Left renal cortex interstitium (tissue), 4 donors: ENCODE measurements around the gene OR10G8. TPM values are rescaled to one million over a fixed set of nuclear protein-coding genes. Genes with fewer than 3 reads are reported as not detected.

Source experiments
- DNase-seq, 4 donors: peaks; one replicate each; pipeline ENCODE4 v3.0.0-alpha.2; 2013; ENCODE audit warnings: low read depth in 4 of 4, low spot score in 2 of 4, missing footprints in 1 of 4
- polyA plus RNA-seq, 4 donors: library from polyadenylated mRNA; unstranded; fragments of 120-200 nt; gene quantifications; one replicate each; pipeline ENCODE4 v1.2.1, GENCODE V29; 2013; ENCODE audit not compliant: insufficient read length in 4 of 4

Gene OR10G8
- polyA plus RNA-seq, 4 donors = not detected

DNA sequence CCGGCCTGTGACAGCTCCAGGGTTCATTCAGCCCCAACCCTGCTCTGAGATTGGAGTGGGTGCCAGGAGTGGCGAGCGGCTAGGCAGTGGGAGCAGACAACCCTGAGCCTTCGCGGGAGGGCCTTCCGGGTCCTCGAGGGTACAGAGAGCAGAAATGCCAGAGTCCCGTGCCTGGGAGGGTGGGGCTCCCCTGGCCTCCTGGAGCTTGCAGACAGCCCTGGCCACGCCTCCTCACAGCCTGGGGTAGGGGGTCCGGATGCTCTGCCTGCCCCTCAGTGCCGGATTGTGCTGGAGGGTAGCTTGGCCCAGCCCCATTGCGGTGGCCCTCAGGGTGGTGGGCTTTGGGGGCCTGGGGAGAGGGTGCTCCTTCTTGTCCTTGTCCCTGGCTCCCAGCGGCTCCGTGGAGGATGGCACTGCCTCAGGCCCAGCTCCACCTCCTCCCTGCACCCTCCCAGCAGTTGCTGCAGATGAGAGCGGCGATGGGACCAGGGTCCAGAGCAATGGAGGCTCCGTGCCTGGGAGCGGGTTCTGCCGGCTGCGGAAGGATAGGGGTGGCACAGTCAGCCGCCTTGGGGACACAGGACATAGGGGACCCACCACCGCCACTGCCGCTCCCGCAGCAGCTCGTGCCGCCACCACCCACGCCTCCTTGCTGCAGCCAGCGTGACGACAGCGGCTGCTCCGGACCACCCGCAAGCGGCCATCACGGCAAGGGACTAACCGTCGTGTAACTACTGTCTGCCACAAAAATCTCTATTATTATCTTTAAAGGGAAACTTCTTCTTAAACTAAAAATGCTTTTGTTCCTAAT, 49.4 kb downstream of the OR10G8 start:
- DNase-seq = peak in 1 of 4 donors; percentile 21

DNA sequence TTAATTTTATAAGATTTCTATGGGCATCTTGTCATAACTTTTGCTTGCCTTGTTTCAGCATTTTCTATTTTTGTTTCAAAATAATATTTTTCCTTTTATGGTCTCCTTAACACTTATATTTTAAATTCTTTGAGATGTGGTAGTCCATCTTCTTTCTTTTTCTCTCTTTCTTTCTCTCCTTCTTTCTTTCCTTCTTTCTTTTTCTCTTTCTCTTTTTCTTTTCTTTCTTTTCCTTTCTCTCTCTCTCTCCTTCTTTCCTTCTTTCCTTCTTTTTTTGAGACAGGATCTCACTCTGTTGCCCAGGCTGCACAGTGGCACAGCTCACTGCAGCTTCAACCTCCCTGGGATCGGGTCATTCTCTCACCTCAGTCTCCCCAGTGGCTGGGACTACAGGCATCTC, 50.7 kb downstream of the OR10G8 start:
- DNase-seq = no peak

DNA sequence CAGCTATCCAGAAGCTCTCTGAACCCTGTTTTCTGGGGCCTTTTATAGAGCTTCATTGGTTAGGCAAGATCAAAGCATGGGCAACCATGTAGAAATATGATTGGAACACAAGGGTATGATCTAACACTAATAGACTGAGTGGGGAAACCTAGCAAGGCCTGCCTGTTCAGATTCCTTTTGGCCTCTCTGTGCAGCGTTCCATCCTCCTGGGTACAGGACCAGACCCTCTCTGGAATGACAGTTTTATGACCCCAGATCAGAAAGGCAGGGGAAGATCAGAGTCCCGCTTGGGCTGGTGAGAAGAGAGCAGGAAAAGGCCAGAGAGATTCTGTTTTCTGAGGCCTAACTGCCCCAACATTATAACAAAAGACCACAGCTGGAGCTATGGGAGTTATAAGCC, 52.0 kb downstream of the OR10G8 start:
- no peak for DNase-seq

DNA sequence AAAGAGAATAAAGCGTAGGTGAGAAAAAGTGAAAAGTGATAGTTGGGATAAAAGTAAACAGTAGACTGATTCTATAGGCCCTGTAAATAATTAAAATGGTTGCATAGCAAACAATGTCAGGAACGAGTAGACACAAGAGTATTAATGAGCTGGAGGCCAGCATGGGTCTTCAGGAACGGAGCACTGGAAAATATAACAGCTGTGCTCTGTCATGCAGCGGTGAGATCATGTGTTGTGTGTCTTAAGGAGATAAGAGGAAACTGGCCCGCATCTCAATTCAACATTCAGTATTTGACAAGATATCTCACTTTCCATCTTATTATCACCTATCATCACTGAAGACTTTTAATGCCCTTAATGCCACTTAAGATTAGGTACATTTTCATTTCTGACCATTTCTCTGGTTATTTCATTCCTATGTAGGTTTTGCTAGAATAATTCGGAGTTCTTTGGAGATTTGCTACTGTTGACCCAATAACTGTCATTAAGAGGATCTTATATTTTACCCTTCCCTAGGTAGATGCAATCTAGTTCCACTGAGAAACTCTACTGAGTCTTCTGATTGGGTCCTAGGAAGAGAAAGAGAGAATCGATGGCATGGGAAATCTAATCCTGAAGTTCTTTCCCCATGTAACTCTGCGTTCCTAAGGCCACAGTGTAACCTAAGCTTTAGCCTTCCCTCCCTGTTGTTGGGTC, 53.2 kb downstream of the OR10G8 start:
- no peak for DNase-seq

Other genes with a start within 250 kb of the OR10G8 start
- not detected for gene OR6M1, start 220.4 kb upstream of the OR10G8 start, polyA plus RNA-seq
- not detected for gene TMEM225, start 141.1 kb upstream of the OR10G8 start, polyA plus RNA-seq
- under 1 TPM in 1 of 4 donors, not detected in 3; 0.03 TPM for gene OR8D4, start 124.6 kb upstream of the OR10G8 start, polyA plus RNA-seq
- gene OR4D5, start 87.2 kb upstream of the OR10G8 start, polyA plus RNA-seq = not detected
- not detected for gene OR6T1, start 83.0 kb upstream of the OR10G8 start, polyA plus RNA-seq
- not detected for gene OR10S1, start 49.0 kb upstream of the OR10G8 start, polyA plus RNA-seq
- gene OR10G6, start 31.6 kb upstream of the OR10G8 start, polyA plus RNA-seq = not detected
- under 1 TPM in 1 of 4 donors, not detected in 3; 0.05 TPM for gene OR10G4, start 13.8 kb upstream of the OR10G8 start, polyA plus RNA-seq
- not detected for gene OR10G9, start 3.8 kb upstream of the OR10G8 start, polyA plus RNA-seq
- gene OR10G7, start 14.5 kb downstream of the OR10G8 start, polyA plus RNA-seq = not detected
- 10 to 100 TPM; 12.4 to 16.6 (median 14.6) TPM for gene VWA5A, start 88.7 kb downstream of the OR10G8 start, polyA plus RNA-seq
- gene OR10D3, start 156.5 kb downstream of the OR10G8 start, polyA plus RNA-seq = not detected
- gene OR8G1, start 214.3 kb downstream of the OR10G8 start, polyA plus RNA-seq = under 1 TPM in 1 of 4 donors, not detected in 3; 0.02 TPM
- gene OR8G5, start 229.6 kb downstream of the OR10G8 start, polyA plus RNA-seq = not detected